Measurements from ENCODE around the gene SRD5A1.

DNA sequence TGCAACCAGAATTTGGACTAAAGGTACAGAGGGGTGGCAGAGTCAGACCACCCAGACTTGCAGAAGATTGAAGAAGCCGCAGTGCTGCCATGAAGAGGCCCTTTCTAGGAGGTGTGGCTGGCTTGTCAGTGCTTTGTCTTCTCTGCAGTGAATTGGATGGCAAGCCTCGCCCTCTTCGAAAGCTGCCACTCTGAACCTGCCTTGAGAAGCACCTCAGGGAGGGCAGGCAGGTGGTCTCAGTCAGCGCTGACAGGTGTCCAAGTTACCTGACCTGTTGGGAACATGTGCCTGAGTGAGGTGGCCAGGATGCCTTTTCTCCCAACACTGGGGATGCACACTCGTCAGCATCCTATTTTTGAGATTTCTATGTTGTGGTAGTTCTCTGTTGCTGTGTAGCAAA is 86.2 kb downstream of the SRD5A1 start:
- TF ChIP-seq, protein P1, sequence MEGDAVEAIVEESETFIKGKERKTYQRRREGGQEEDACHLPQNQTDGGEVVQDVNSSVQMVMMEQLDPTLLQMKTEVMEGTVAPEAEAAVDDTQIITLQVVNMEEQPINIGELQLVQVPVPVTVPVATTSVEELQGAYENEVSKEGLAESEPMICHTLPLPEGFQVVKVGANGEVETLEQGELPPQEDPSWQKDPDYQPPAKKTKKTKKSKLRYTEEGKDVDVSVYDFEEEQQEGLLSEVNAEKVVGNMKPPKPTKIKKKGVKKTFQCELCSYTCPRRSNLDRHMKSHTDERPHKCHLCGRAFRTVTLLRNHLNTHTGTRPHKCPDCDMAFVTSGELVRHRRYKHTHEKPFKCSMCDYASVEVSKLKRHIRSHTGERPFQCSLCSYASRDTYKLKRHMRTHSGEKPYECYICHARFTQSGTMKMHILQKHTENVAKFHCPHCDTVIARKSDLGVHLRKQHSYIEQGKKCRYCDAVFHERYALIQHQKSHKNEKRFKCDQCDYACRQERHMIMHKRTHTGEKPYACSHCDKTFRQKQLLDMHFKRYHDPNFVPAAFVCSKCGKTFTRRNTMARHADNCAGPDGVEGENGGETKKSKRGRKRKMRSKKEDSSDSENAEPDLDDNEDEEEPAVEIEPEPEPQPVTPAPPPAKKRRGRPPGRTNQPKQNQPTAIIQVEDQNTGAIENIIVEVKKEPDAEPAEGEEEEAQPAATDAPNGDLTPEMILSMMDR (conservative IDR thresholded peaks at IDR 0.05), result no peak
- TF ChIP-seq ZFX (IDR thresholded peaks at IDR 0.05), result no peak
